IMR-90 (cell line): ENCODE measurements around the gene GRK2. TPM values are rescaled to one million over a fixed set of nuclear protein-coding genes. Genes with fewer than 3 reads are reported as not detected.

Source experiments
- ATAC-seq: fragments of 200-7000 bp; cut with Tn5 transposase; 2 replicates; pipeline ENCODE4 v1.9.1; 2020; ENCODE audit warnings: low read depth, mild to moderate bottlenecking, moderate library complexity
- BruUV-seq: library from RNA; stranded (reverse); fragments of 400-500 nt; replicated peaks from 2 replicates; lab custom pipeline; 2021; lab: Mats Ljungman, UMichigan
- CTCF ChIA-PET: fragments of 300-600 bp; formaldehyde crosslinking; extraction: SDS; loops from one replicate; lab custom pipeline; 2021; ENCODE audit warnings: antibody characterized with exemption; lab: Yijun Ruan, JAX
- POLR2A ChIA-PET: fragments of 300-600 bp; sonication (Branson Sonifier 250); formaldehyde crosslinking; loops from one replicate; lab custom pipeline; 2022; ENCODE audit warnings: antibody characterized with exemption; ENCODE audit not compliant: unreplicated experiment; lab: Charles Lee
- DNase-seq: peaks from one replicate; pipeline ENCODE4 v3.0.0; 2013
- H2AFZ ChIP-seq: replicated peaks from 2 replicates; pipeline ENCODE3; 2013; ENCODE audit warnings: low read length, mild to moderate bottlenecking; ENCODE audit not compliant: poor library complexity
- H2AK5ac ChIP-seq: 2 replicates; pipeline ENCODE4 v1.6.1; 2013; ENCODE audit warnings: low read depth, low read length, inconsistent platforms
- H2AK9ac ChIP-seq: replicated peaks from 2 replicates; pipeline ENCODE3; 2013; ENCODE audit warnings: mild to moderate bottlenecking, low read depth, low read length, moderate library complexity; ENCODE audit not compliant: poor library complexity
- H2BK120ac ChIP-seq: 2 replicates; pipeline ENCODE4 v1.6.1; 2013; ENCODE audit warnings: low read depth, low read length, inconsistent platforms
- H2BK15ac ChIP-seq: 3 replicates; pipeline ENCODE4 v1.6.1; 2013; ENCODE audit warnings: low read depth, low read length, inconsistent platforms
- H2BK20ac ChIP-seq: 2 replicates; pipeline ENCODE4 v1.6.1; 2013; ENCODE audit warnings: low read depth, mild to moderate bottlenecking, inconsistent platforms, low read length, moderate library complexity
- H2BK5ac ChIP-seq: 2 replicates; pipeline ENCODE4 v1.6.1; 2013; ENCODE audit warnings: mild to moderate bottlenecking, low read depth, low read length, inconsistent platforms; ENCODE audit not compliant: poor library complexity, severe bottlenecking
- H3K14ac ChIP-seq: replicated peaks from 2 replicates; pipeline ENCODE4 v1.6.1; 2013; ENCODE audit warnings: low read depth, low read length, inconsistent platforms
- H3K18ac ChIP-seq: 2 replicates; pipeline ENCODE4 v1.6.1; 2013; ENCODE audit warnings: low read depth, low read length, control low read depth
- H3K23ac ChIP-seq: 2 replicates; pipeline ENCODE4 v1.6.1; 2013; ENCODE audit warnings: low read depth, low read length, inconsistent platforms
- H3K27ac ChIP-seq: 2 replicates; pipeline ENCODE4 v1.5.1; 2013; ENCODE audit warnings: mild to moderate bottlenecking, control low read depth, low read length; ENCODE audit not compliant: insufficient read depth
- H3K27me3 ChIP-seq: 2 replicates; pipeline ENCODE4 v1.6.1; 2013; ENCODE audit warnings: low read length; ENCODE audit not compliant: control insufficient read depth, insufficient read depth
- H3K36me3 ChIP-seq: 2 replicates; pipeline ENCODE4 v1.6.1; 2013; ENCODE audit warnings: low read length, mixed read lengths; ENCODE audit not compliant: control insufficient read depth, insufficient read depth
- H3K4ac ChIP-seq: 2 replicates; pipeline ENCODE4 v1.6.1; 2013; ENCODE audit warnings: low read depth, low read length, inconsistent platforms
- H3K4me1 ChIP-seq: 2 replicates; pipeline ENCODE4 v1.6.1; 2013; ENCODE audit warnings: low read length, mixed read lengths; ENCODE audit not compliant: control insufficient read depth, insufficient read depth
- H3K4me2 ChIP-seq: 2 replicates; pipeline ENCODE4 v1.6.1; 2013; ENCODE audit warnings: low read depth, mild to moderate bottlenecking, control low read depth, low read length, moderate library complexity
- H3K4me3 ChIP-seq: 2 replicates; pipeline ENCODE4 v1.5.1; 2013; ENCODE audit warnings: low read depth, mild to moderate bottlenecking, control low read depth, low read length, moderate library complexity; ENCODE audit not compliant: insufficient read depth
- H3K56ac ChIP-seq: 2 replicates; pipeline ENCODE4 v1.6.1; 2013; ENCODE audit warnings: low read length, inconsistent platforms; ENCODE audit not compliant: insufficient read depth; ENCODE audit errors: extremely low read depth
- H3K79me1 ChIP-seq, 2 experiments: 2 replicates each; pipeline ENCODE4 v1.6.1; 2013; ENCODE audit warnings: low read length in 2 of 2, inconsistent platforms in 1 of 2, low read depth in 1 of 2
- H3K9ac ChIP-seq: 2 replicates; pipeline ENCODE4 v1.6.1; 2013; ENCODE audit warnings: low read depth, low read length, control low read depth
- H3K9me1 ChIP-seq: 2 replicates; pipeline ENCODE4 v1.6.1; 2013; ENCODE audit warnings: low read length, inconsistent platforms; ENCODE audit not compliant: insufficient read depth
- H3K9me3 ChIP-seq: 2 replicates; pipeline ENCODE4 v1.6.1; 2013; ENCODE audit warnings: low read length; ENCODE audit not compliant: control insufficient read depth, insufficient read depth
- H4K20me1 ChIP-seq: 2 replicates; pipeline ENCODE4 v1.6.1; 2013; ENCODE audit warnings: low read length, inconsistent platforms; ENCODE audit not compliant: insufficient read depth
- H4K5ac ChIP-seq: 2 replicates; pipeline ENCODE4 v1.6.1; 2013; ENCODE audit warnings: mild to moderate bottlenecking, low read depth, low read length, control low read depth
- H4K8ac ChIP-seq, 2 experiments: 2 replicates each; pipeline ENCODE4 v1.6.1; 2013; ENCODE audit warnings: low read depth in 2 of 2, low read length in 2 of 2, control low read depth in 1 of 2, inconsistent platforms in 1 of 2
- H4K91ac ChIP-seq: 2 replicates; pipeline ENCODE4 v1.6.1; 2013; ENCODE audit warnings: low read depth, low read length, inconsistent platforms; ENCODE audit not compliant: insufficient read depth
- BHLHE40 ChIP-seq: fragments of 150-350 bp; IDR thresholded peaks from 2 replicates; pipeline ENCODE4 v1.6.1; 2016; ENCODE audit warnings: mild to moderate bottlenecking, low read depth, low read length
- CEBPB ChIP-seq: IDR thresholded peaks from 2 replicates; pipeline ENCODE4 v1.6.1; 2012; ENCODE audit warnings: low read depth, low read length, improper control_type of control experiment
- CTCF ChIP-seq: conservative IDR thresholded peaks from 2 replicates; pipeline ENCODE4 v1.5.1; 2012; ENCODE audit warnings: mild to moderate bottlenecking, low read depth, low read length, improper control_type of control experiment
- ELK1 ChIP-seq: fragments of 150-350 bp; IDR thresholded peaks from 2 replicates; pipeline ENCODE4 v1.6.1; 2016; ENCODE audit warnings: low read depth, mild to moderate bottlenecking, low read length, moderate library complexity, borderline replicate concordance
- MAZ ChIP-seq: IDR thresholded peaks from 2 replicates; pipeline ENCODE4 v1.6.1; 2012; ENCODE audit warnings: low read depth, mild to moderate bottlenecking, low read length, improper control_type of control experiment, moderate library complexity, borderline replicate concordance
- MXI1 ChIP-seq: IDR thresholded peaks from 2 replicates; pipeline ENCODE4 v1.6.1; 2012; ENCODE audit warnings: low read depth, mild to moderate bottlenecking, low read length, moderate library complexity, borderline replicate concordance
- NFE2L2 ChIP-seq: fragments of 150-350 bp; IDR thresholded peaks from 2 replicates; pipeline ENCODE4 v1.6.1; 2016; ENCODE audit warnings: low read depth, mild to moderate bottlenecking, low read length
- RAD21 ChIP-seq: IDR thresholded peaks from 2 replicates; pipeline ENCODE4 v1.6.1; 2012; ENCODE audit warnings: low read length, improper control_type of control experiment
- RFX5 ChIP-seq: IDR thresholded peaks from 2 replicates; pipeline ENCODE4 v1.8.0; 2012; ENCODE audit warnings: low read depth, mild to moderate bottlenecking, low read length, moderate library complexity
- SMC3 ChIP-seq: fragments of 150-350 bp; IDR thresholded peaks from 2 replicates; pipeline ENCODE4 v1.6.1; 2016; ENCODE audit warnings: low read depth, mild to moderate bottlenecking, antibody characterized with exemption, low read length, moderate library complexity
- WGBS, 2 experiments: methylation state at CpG; one replicate each; pipeline versions ENCODE4 v1.1.5 to v1.1.7; 2013; ENCODE audit warnings: missing lambda C conversion rate in 2 of 2; ENCODE audit not compliant: insufficient read length in 1 of 2; ENCODE audit errors: extremely low coverage in 2 of 2; 5-methylcytosine and 5-hydroxymethylcytosine counted together
- dilution Hi-C: fragments of 300-500 bp; cut with HindIII; formaldehyde crosslinking; loops from one replicate; pipeline ENCODE4 v1.14.3; 2018; ENCODE audit warnings: low sequenced_read_pairs; ENCODE audit not compliant: unreplicated experiment
- in situ Hi-C: fragments of 300-500 bp; cut with MboI; formaldehyde crosslinking; loops from 3 replicates; pipeline ENCODE4 v1.14.3; 2019; ENCODE audit warnings: low sequenced_read_pairs, inconsistent platforms, mixed read lengths
- intact Hi-C: fragments of 100-400 bp; cut with micrococcal nuclease; formaldehyde crosslinking; loops from 2 replicates; pipeline ENCODE4 v1.10.0; 2022
- polyA plus RNA-seq, 3 experiments: library from polyadenylated mRNA; depleted of rRNA; stranded (reverse); fragments of >200 nt; gene quantifications; 2 replicates each; pipeline ENCODE4 v1.2.3, GENCODE V29; 2012; ENCODE audit warnings: low replicate concordance in 1 of 3
- total RNA-seq: library from RNA; depleted of rRNA; stranded (reverse); fragments of >200 nt; gene quantifications from 2 replicates; pipeline ENCODE4 v1.2.3, GENCODE V29; 2012

Gene GRK2
- total and polyA plus RNA-seq, 2 of the 4 experiments (the other 2 are of a cell fraction) = 26.7 to 41.8 TPM

GRCh38 chr11:67308031-67308866 lies 42.0 kb downstream of the GRK2 start:
- Histone ChIP-seq H2AFZ (no peak overlapping the region), H3K36me3 (peaks cover 34% of the 10 kb centered on the region), H2BK5ac (no peak overlapping the region), H3K9ac (no peak overlapping the region), H3K23ac (no peak overlapping the region), H3K9me1 (no peaks in the 10 kb centered on the region), H2AK5ac (no peak overlapping the region), H2BK120ac (no peak overlapping the region), H3K4me2 (no peak overlapping the region), H4K5ac (no peak overlapping the region), H3K27me3 (no peaks in the 10 kb centered on the region), H3K9me3 (no peaks in the 10 kb centered on the region), H3K79me1 (peaks cover 0 to 9% of the 10 kb centered on the region in 2 experiments; a peak in 2 of 4 replicates), H3K4me1 (peaks cover 8% of the 10 kb centered on the region; the same call in 1 of the 2 replicates), H3K4me3 (no peak overlapping the region), H2AK9ac (no peak overlapping the region), H3K4ac (no peak overlapping the region), H3K18ac (no peak overlapping the region), H3K56ac (no peak overlapping the region), H2BK15ac (no peak overlapping the region), H4K91ac (no peak overlapping the region), H2BK20ac (no peak overlapping the region), H4K20me1 (no peaks in the 10 kb centered on the region), H3K27ac (no peak overlapping the region), H4K8ac (no peak overlapping the region), H3K14ac (no peak overlapping the region)
- no TSS peak for BruUV-seq
- in situ Hi-C loops = no loop called here
- DNase-seq (no peak), ATAC-seq (no peak)
- intact Hi-C loops = no loop called here
- dilution Hi-C loops = no loop called here
- POLR2A ChIA-PET = no interaction called here
- WGBS, 2 experiments = 80% methylated on average over 1 of the region's 20 CpGs; no CpG with 5 or more reads in 1 of the 2 experiments
- TF ChIP-seq RFX5 (no peak), SMC3 (no peak), RAD21 (no peak), MAZ (no peak), ELK1 (no peak), CEBPB (no peak), CTCF (no peak), BHLHE40 (no peak), NFE2L2 (no peak), MXI1 (no peak)
- CTCF ChIA-PET = interaction anchor here (1.1 kb wide), 1 partner anchor 9 kb away, joined by 3 read pairs; no protein-coding TSS in a partner anchor
